NCI-H748 (cell line): ENCODE data around the gene STK36.

Experiments
- DNase-seq: peaks from one replicate; lab custom pipeline; 2025; ENCODE audit not compliant: unreplicated experiment; lab: John Stamatoyannopoulos, UW

The STK36 gene

GRCh38 chr2:218659258-218659987 is 12.5 kb upstream of the STK36 start, which contains the start of the genes BCS1L and ZNF142:
BCS1L (plus strand) TSS chr2:218659683; CDS start chr2:218660988, 1,305 bp downstream.
ZNF142 (minus strand) TSS chr2:218659623; CDS start chr2:218656429, 3,194 bp downstream.
- DNase-seq = peak; percentile 94

GRCh38 chr2:218659988-218660358 is 11.9 kb upstream of the STK36 start:
- no peak for DNase-seq

DNA sequence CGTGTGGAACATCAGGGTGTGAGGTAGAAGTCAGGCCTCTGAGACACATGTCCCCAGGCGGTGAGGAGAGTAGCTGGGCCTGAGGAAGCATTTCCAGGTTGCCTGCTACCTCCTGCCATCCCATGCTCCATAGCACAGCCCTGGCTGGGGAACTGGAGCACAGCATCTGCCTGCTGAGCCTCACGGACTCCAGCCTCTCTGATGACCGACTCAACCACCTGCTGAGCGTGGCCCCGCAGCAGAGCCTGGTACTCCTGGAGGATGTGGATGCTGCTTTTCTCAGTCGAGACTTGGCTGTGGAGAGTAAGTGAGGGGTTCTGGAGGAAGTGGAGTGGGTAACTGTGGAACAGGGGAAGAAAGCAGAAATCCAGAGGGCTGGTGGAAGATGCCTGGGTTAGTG is 9.5 kb upstream of the STK36 start:
- no peak for DNase-seq

GRCh38 chr2:218662827-218663226 is 9.1 kb upstream of the STK36 start:
- DNase-seq = no peak

GRCh38 chr2:218663901-218664300 is 8.0 kb upstream of the STK36 start:
- no peak for DNase-seq

GRCh38 chr2:218664653-218665052 is 7.2 kb upstream of the STK36 start:
- no peak for DNase-seq

DNA sequence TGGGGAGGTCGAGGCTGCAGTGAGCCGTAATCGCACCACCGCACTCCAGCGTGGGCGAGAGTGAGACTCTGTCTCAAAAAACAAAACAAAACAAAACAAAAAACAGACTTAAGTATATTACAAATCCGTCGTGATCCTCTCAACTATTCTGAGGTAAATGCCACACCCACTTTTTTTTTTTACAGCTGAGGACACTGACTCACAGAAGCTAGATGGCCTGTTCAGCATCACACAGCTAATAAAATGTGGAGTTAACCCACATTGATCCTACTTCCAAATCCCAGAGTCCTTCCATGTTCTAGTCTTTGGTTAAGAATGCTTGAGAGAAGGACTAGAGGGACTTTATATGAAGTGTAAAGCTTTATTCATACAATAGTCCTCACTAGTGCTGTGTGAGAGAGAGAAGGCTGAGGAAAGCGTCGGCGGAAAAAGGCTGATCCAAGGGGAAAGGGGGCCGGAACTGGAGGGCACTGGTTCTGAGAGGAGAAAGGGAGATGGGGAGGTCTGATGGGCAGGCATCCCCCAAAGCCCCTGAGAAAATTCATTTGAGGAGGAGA is 711 bp upstream of the STK36 start:
- DNase-seq = peak; percentile 23

- DNase-seq = no peak
These were observed 7.2 kb downstream of the STK36 start for GRCh38 chr2:218679119-218679518.

DNA sequence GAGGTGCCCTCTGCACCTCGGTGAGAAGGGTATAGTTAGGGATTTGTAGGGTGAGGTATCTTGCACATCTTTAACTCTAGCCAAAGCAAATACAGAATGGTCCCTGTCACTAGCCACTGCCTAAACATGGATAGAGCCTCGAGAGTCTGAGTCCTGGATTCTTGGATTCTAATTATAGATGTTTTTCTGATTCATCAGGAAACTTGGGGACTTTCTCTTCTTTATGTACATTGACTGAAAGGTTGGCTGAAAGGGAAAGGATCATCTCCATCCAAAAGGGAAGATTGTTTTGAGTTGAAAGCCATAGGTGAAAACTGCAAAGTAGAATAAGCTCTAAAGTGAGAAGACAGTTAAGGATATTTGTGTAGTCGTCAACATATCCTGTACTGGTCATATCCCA is 8.2 kb downstream of the STK36 start:
- DNase-seq = no peak

DNA sequence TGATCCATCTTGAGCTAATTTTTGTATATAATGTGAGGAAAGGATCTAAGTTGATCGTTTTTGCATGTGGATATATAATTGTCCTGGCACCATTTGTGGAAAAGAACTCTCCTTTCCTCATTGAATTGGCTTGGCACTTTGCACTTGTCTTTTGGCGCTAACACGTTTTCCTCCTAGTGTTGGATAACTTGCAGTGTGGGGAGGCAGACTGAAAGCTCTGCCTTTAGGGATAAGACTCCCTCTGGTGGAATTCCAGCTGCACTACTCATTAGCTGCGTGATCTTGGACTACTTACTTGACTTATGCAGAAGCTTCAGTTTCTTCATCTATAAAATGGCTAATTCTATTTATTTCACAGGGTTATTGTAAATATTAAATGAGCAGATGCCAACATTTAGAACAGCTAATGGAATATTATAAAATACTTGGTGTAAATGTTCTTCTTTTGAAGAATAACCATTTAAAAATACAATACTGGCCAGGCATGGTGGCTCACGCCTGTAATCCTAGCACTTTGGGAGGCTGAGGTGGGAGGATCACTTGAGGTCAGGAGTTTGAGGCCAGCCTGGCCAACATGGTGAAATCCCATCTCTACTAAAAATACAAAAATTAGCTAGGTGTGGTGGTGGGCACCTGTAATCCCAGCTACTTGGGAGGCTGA is 15.6 kb downstream of the STK36 start:
- peak; percentile 68 for DNase-seq

DNA sequence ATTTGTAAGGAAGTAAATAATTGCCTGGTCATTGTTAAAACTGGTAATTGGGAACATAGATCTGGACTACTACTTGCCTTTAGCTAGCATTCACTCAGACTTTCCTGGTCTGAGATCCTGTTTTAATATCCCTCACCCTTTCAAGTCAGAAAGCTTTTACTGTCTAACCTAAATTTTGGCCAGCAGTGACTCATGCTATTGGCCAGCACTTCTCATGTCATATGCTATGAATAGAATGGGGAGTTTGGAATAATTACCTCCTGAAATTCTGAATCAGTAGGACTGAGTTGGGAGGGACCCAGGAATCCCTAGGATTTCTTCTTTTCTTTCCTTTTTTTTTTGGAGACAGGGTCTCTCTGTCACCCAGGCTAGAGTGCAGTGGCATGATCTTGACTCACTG is 19.3 kb downstream of the STK36 start:
- DNase-seq = no peak

GRCh38 chr2:218694405-218695145 is 22.7 kb downstream of the STK36 start:
- no peak for DNase-seq

DNA sequence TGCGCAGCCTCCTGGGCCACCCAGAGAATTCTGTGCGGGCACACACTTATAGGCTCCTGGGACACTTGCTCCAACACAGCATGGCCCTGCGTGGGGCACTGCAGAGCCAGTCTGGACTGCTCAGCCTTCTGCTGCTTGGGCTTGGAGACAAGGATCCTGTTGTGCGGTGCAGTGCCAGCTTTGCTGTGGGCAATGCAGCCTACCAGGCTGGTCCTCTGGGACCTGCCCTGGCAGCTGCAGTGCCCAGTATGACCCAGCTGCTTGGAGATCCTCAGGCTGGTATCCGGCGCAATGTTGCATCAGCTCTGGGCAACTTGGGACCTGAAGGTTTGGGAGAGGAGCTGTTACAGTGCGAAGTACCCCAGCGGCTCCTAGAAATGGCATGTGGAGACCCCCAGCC is 27.0 kb downstream of the STK36 start:
- DNase-seq = no peak

DNA sequence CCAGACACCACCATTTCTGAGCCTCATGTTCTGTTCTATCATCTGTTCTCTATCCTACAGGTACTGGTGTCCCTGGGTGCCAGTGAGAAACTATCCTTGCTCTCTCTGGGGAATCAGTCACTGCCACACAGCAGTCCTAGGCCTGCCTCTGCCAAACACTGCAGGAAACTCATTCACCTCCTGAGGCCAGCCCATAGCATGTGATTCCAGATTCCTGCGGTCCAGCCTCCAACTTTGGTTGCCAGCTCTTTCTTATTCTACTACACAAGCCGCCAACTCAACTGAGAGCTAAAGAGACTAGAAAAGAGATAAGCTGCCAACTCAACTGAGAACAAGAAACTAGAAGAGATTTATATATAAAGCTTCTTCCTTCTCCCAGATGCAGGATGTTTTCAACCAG is 29.9 kb downstream of the STK36 start:
- DNase-seq = no peak

- no peak for DNase-seq
These were observed 31.5 kb downstream of the STK36 start for GRCh38 chr2:218703341-218703740.

DNA sequence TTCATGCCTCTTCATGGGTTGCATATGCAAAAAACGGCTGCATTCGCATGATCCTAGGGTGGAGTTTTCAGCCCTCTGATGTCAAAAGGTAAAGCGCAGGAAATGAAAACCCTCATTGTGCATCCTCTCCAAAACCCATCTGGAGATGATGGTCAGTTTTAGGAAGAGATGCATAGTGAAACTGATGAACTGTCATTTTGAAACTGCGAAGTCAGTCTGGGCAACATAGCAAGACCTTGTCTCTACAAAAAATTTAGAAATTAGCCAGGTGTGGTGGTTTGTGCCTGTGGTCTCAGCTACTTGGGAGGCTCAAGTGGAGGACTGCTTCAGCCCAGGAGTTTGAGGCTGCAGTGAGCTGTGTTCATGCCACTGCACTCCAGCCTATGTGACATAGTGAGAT is 36.2 kb downstream of the STK36 start:
- no peak for DNase-seq

DNA sequence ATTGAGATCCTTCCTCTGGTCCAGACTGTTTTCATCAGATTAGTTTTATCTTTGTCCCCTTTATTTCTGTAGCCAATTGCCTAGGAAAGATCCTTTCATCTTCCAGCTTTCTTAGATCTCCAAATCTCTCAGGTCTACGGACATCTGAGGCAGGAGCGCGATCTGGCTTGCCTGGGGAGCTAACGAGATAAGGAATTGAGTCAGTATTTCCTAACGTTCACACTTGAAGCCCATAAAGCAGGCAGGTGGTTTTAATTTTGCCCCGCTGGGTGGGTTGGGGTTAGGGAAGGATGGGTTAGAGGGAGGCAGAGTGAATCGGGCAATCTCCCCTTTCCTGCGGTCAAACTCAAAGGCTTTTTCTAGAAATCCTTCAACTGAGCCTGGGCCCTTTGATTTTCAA is 38.0 kb downstream of the STK36 start:
- DNase-seq = no peak

DNA sequence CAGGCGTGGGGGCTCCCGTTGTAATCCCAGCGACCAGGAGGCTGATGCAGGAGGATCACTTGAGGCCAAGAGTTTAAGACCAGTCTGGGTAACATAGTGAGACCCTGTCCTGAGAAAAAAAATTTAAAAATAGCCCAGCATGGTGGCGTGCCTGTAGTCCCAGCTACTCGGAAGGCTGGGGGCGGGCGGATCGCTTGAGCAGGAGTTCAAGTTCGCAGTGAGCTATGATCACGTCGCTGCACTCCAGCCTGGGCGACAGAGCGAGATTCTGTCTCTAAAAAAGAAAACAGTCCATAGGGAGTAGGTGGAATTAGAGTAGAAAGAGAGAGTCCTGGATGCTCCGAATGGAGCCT is 38.4 kb downstream of the STK36 start:
- no peak for DNase-seq

DNA sequence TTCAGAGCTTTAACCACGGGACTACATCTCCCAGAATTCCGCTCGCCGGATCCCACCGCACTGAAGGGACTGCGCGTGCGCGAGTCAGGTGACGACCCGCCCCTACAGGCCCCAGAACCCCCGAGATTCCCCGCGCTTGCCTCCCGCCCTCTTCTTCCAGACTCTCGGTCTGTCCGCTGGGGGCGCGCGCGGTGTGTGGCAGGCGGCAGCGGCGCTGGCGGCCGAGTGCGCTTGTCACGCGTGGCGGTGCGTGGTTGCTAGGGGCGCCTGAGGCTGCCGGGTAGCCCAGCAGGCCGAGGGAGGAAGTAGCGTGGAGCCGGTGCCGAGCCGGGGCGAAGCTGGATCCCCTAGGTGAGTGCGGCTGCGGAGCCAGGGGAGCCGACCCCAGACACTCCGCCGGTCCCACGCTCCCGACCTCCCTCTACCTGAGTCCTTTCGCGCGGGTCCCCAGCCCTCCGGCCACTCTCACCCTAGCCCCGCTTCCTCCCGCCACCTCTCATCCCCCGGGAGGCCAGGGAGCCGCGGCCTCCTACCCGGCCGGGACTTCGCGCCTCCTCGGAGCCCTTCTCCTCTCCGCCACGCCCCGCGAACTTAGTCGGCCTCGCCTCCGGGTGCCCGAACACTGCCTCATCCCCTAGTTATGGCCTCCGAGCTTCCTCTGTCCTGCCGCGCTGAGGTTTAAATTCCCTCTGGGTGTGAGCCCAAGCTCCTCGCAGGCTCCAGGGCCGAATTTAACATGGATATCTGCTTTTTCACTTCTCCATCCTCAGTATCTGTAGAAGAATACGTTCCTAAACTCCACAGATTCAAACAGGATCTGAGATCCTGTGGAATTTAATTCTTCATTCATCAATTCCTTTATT is 39.0 kb downstream of the STK36 start, which contains the start of gene TTLL4:
TTLL4 (plus strand) TSS at position 149 of the 863 bp plus-strand sequence. CDS start 26,842 bp downstream, outside the sequence.
- DNase-seq = peak; percentile 95

DNA sequence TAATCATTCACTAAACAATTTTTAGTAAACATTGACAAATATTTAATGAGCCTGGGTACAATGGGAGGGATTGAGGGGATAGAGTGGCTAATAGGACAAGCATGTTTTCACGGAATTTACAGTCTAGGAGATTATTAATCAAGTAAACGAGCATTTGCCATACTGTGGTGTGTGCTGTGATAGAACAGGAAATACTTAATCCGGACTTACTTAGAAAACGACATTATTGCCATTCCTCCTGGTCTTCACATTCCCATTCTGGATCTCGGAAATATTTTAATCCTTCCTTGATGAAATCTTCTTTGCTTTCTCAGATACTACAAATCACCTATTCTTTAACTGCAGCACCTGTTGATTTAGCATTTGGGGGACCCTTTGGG is 39.7 kb downstream of the STK36 start:
- no peak for DNase-seq

DNA sequence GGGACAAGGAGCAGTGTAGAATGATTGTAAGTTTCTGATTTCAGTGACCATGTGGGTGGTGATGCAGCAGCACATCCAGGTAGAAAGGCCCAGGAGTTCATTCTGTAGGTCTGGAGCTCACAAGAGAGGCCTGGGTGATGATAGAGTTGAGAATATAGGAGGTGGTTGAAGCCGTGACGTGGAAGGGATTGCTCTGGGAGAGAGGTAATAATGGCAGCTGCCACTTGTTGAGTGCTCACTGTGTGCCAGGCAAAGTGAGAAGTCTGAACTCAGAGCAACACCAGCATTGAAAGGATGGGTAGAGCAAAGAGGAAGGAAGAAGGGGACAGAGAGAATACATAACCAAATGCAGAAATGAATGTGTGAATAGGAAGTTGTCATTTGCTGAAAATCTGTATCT is 42.0 kb downstream of the STK36 start:
- no peak for DNase-seq
